ENCODE measurements around the gene TMEM225B.

TMEM225B gene

DNA sequence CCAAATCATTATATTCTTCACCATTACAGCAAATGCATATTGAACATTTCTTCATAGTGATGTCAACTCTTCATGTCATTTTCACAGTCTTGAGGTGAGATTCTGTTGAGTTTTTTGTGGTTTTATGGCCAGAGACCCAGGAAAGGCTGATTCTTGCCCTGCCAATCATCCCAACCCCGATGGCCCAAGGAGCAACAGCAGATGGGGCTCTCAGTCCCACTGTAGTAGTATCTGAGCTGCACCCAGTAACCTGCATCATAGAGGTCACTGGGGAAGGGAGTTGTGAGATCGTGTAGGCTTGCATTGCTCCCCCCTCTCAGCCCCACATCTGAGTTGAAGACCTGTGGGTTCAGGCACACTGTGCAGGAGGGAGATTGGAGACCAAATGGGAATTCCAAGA, 45.4 kb downstream of the TMEM225B start:
- H2AK5ac ChIP-seq (ENCODE audit: low read length) = no peak overlapping the region
- H4K5ac ChIP-seq (ENCODE audit: low read length) = no peak overlapping the region
- no peak overlapping the region for H2BK15ac ChIP-seq (replicated peaks; ENCODE audit: low read depth)
- no peak overlapping the region for H3K4ac ChIP-seq (ENCODE audit: low read depth, low read length)
- WGBS (ENCODE audit: extremely low coverage, insufficient coverage, low lambda C conversion rate) = no CpG with 5 or more reads among the region's 2 CpGs
- no peaks in the 10 kb centered on the region for H3K79me1 ChIP-seq (ENCODE audit: low read length)
- no peak overlapping the region for H4K8ac ChIP-seq (ENCODE audit: low read depth, low read length)
- no peak overlapping the region for H3K56ac ChIP-seq (ENCODE audit: low read length)
- no peak overlapping the region for H3K18ac ChIP-seq (ENCODE audit: low read length)
- H3K4me3 ChIP-seq (ENCODE audit: low read length) = no peak overlapping the region
- DNase-seq = no peak
- no peak overlapping the region for H3K4me2 ChIP-seq (ENCODE audit: low read length)
- H3K27me3 ChIP-seq (ENCODE audit: insufficient read depth, low read length, poor library complexity) = no peaks in the 10 kb centered on the region
- H2BK120ac ChIP-seq (ENCODE audit: low read depth, low read length) = no peak overlapping the region
- H3K36me3 ChIP-seq (ENCODE audit: control insufficient read depth, insufficient read depth, low read length) = no peaks in the 10 kb centered on the region
- no peaks in the 10 kb centered on the region for H3K4me1 ChIP-seq (ENCODE audit: control insufficient read depth, low read depth, low read length)
- H3K23ac ChIP-seq (ENCODE audit: low read length) = no peak overlapping the region
- no peaks in the 10 kb centered on the region for H3K79me2 ChIP-seq (ENCODE audit: control insufficient read depth, insufficient read depth, low read length)
- no peak overlapping the region for H3K27ac ChIP-seq (ENCODE audit: low read depth, low read length)
- no peak overlapping the region for H2BK5ac ChIP-seq (ENCODE audit: low read length)
- H3K9ac ChIP-seq (ENCODE audit: low read length) = no peak overlapping the region

- H2BK15ac ChIP-seq (replicated peaks; ENCODE audit: low read depth) = no peak overlapping the region
- H3K23ac ChIP-seq (ENCODE audit: low read length) = no peak overlapping the region
- no peaks in the 10 kb centered on the region for H3K79me1 ChIP-seq (ENCODE audit: low read length)
Measured at GRCh38 chr7:99644431-99644830, 46.4 kb downstream of the TMEM225B start.

GRCh38 chr7:99645590-99645989, 47.5 kb downstream of the TMEM225B start:
- DNase-seq = no peak
- Histone ChIP-seq H3K18ac (ENCODE audit: low read length) (no peak overlapping the region), H3K27me3 (ENCODE audit: insufficient read depth, low read length, poor library complexity) (no peaks in the 10 kb centered on the region), H2BK120ac (ENCODE audit: low read depth, low read length) (no peak overlapping the region), H3K4me1 (ENCODE audit: control insufficient read depth, low read depth, low read length) (no peaks in the 10 kb centered on the region), H4K5ac (ENCODE audit: low read length) (no peak overlapping the region), H2BK5ac (ENCODE audit: low read length) (no peak overlapping the region), H3K9ac (ENCODE audit: low read length) (no peak overlapping the region), H4K8ac (ENCODE audit: low read depth, low read length) (no peak overlapping the region), H3K4me3 (ENCODE audit: low read length) (no peak overlapping the region), H3K79me2 (ENCODE audit: control insufficient read depth, insufficient read depth, low read length) (no peaks in the 10 kb centered on the region), H3K4ac (ENCODE audit: low read depth, low read length) (no peak overlapping the region), H3K79me1 (ENCODE audit: low read length) (no peaks in the 10 kb centered on the region), H3K56ac (ENCODE audit: low read length) (no peak overlapping the region), H3K4me2 (ENCODE audit: low read length) (no peak overlapping the region), H3K27ac (ENCODE audit: low read depth, low read length) (no peak overlapping the region), H3K36me3 (ENCODE audit: control insufficient read depth, insufficient read depth, low read length) (no peaks in the 10 kb centered on the region), H2AK5ac (ENCODE audit: low read length) (no peak overlapping the region), H3K23ac (ENCODE audit: low read length) (no peak overlapping the region), H2BK15ac (replicated peaks; ENCODE audit: low read depth) (no peak overlapping the region)
- WGBS (ENCODE audit: extremely low coverage, insufficient coverage, low lambda C conversion rate) = no CpG with 5 or more reads among the region's 1 CpG

More at GRCh38 chr7:99644431-99644830, 46.4 kb downstream of the TMEM225B start:
- H3K4me3 ChIP-seq (ENCODE audit: low read length) = no peak overlapping the region
- no peak overlapping the region for H3K4ac ChIP-seq (ENCODE audit: low read depth, low read length)
- no peak overlapping the region for H3K9ac ChIP-seq (ENCODE audit: low read length)
- DNase-seq = no peak
- no peaks in the 10 kb centered on the region for H3K36me3 ChIP-seq (ENCODE audit: control insufficient read depth, insufficient read depth, low read length)
- no peak overlapping the region for H3K18ac ChIP-seq (ENCODE audit: low read length)
- H3K79me2 ChIP-seq (ENCODE audit: control insufficient read depth, insufficient read depth, low read length) = no peaks in the 10 kb centered on the region
- H2BK120ac ChIP-seq (ENCODE audit: low read depth, low read length) = no peak overlapping the region
- H3K4me1 ChIP-seq (ENCODE audit: control insufficient read depth, low read depth, low read length) = no peaks in the 10 kb centered on the region
- H2BK5ac ChIP-seq (ENCODE audit: low read length) = no peak overlapping the region
- no peak overlapping the region for H3K27ac ChIP-seq (ENCODE audit: low read depth, low read length)
- no peak overlapping the region for H4K8ac ChIP-seq (ENCODE audit: low read depth, low read length)
- no CpG with 5 or more reads among the region's 3 CpGs for WGBS (ENCODE audit: extremely low coverage, insufficient coverage, low lambda C conversion rate)
- no peak overlapping the region for H3K56ac ChIP-seq (ENCODE audit: low read length)
- no peak overlapping the region for H2AK5ac ChIP-seq (ENCODE audit: low read length)
- H3K27me3 ChIP-seq (ENCODE audit: insufficient read depth, low read length, poor library complexity) = no peaks in the 10 kb centered on the region
- no peak overlapping the region for H3K4me2 ChIP-seq (ENCODE audit: low read length)
- no peak overlapping the region for H4K5ac ChIP-seq (ENCODE audit: low read length)

GRCh38 chr7:99648843-99649242, 50.8 kb downstream of the TMEM225B start:
- Histone ChIP-seq H3K9ac (ENCODE audit: low read length) (no peak overlapping the region), H3K4me1 (ENCODE audit: control insufficient read depth, low read depth, low read length) (no peaks in the 10 kb centered on the region)

GRCh38 chr7:99651290-99651689, 53.2 kb downstream of the TMEM225B start:
- H2BK15ac ChIP-seq (replicated peaks; ENCODE audit: low read depth) = no peak overlapping the region
- H3K4me1 ChIP-seq (ENCODE audit: control insufficient read depth, low read depth, low read length) = no peaks in the 10 kb centered on the region
- no peaks in the 10 kb centered on the region for H3K79me2 ChIP-seq (ENCODE audit: control insufficient read depth, insufficient read depth, low read length)
- no peak overlapping the region for H2BK120ac ChIP-seq (ENCODE audit: low read depth, low read length)
- H3K27ac ChIP-seq (ENCODE audit: low read depth, low read length) = no peak overlapping the region
- H3K18ac ChIP-seq (ENCODE audit: low read length) = no peak overlapping the region
- H4K8ac ChIP-seq (ENCODE audit: low read depth, low read length) = no peak overlapping the region
- no peak overlapping the region for H4K5ac ChIP-seq (ENCODE audit: low read length)
- no peak overlapping the region for H3K4me3 ChIP-seq (ENCODE audit: low read length)
- no CpG with 5 or more reads among the region's 2 CpGs for WGBS (ENCODE audit: extremely low coverage, insufficient coverage, low lambda C conversion rate)
- no peak for DNase-seq
- no peak overlapping the region for H3K56ac ChIP-seq (ENCODE audit: low read length)
- H3K9ac ChIP-seq (ENCODE audit: low read length) = no peak overlapping the region
- H3K23ac ChIP-seq (ENCODE audit: low read length) = no peak overlapping the region
- H3K27me3 ChIP-seq (ENCODE audit: insufficient read depth, low read length, poor library complexity) = no peaks in the 10 kb centered on the region
- no peak overlapping the region for H2AK5ac ChIP-seq (ENCODE audit: low read length)
- no peaks in the 10 kb centered on the region for H3K79me1 ChIP-seq (ENCODE audit: low read length)
- H3K36me3 ChIP-seq (ENCODE audit: control insufficient read depth, insufficient read depth, low read length) = no peaks in the 10 kb centered on the region
- H3K4me2 ChIP-seq (ENCODE audit: low read length) = no peak overlapping the region
- H3K4ac ChIP-seq (ENCODE audit: low read depth, low read length) = no peak overlapping the region
- H2BK5ac ChIP-seq (ENCODE audit: low read length) = no peak overlapping the region

More at GRCh38 chr7:99648843-99649242, 50.8 kb downstream of the TMEM225B start:
- WGBS (ENCODE audit: extremely low coverage, insufficient coverage, low lambda C conversion rate) = no CpG with 5 or more reads among the region's 2 CpGs
- H3K36me3 ChIP-seq (ENCODE audit: control insufficient read depth, insufficient read depth, low read length) = no peaks in the 10 kb centered on the region
- no peak overlapping the region for H3K4ac ChIP-seq (ENCODE audit: low read depth, low read length)
- H3K79me1 ChIP-seq (ENCODE audit: low read length) = no peaks in the 10 kb centered on the region
- H3K79me2 ChIP-seq (ENCODE audit: control insufficient read depth, insufficient read depth, low read length) = no peaks in the 10 kb centered on the region
- no peak overlapping the region for H3K4me3 ChIP-seq (ENCODE audit: low read length)
- no peak overlapping the region for H3K4me2 ChIP-seq (ENCODE audit: low read length)
- H3K56ac ChIP-seq (ENCODE audit: low read length) = no peak overlapping the region
- no peak overlapping the region for H2BK5ac ChIP-seq (ENCODE audit: low read length)
- H4K5ac ChIP-seq (ENCODE audit: low read length) = no peak overlapping the region
- no peak overlapping the region for H4K8ac ChIP-seq (ENCODE audit: low read depth, low read length)
- H3K27me3 ChIP-seq (ENCODE audit: insufficient read depth, low read length, poor library complexity) = no peaks in the 10 kb centered on the region
- no peak for DNase-seq
- H3K18ac ChIP-seq (ENCODE audit: low read length) = no peak overlapping the region
- H2BK15ac ChIP-seq (replicated peaks; ENCODE audit: low read depth) = no peak overlapping the region
- no peak overlapping the region for H3K27ac ChIP-seq (ENCODE audit: low read depth, low read length)
- no peak overlapping the region for H3K23ac ChIP-seq (ENCODE audit: low read length)
- no peak overlapping the region for H2BK120ac ChIP-seq (ENCODE audit: low read depth, low read length)
- H2AK5ac ChIP-seq (ENCODE audit: low read length) = no peak overlapping the region

GRCh38 chr7:99652671-99653070, 54.6 kb downstream of the TMEM225B start:
- Histone ChIP-seq H3K4me2 (ENCODE audit: low read length) (no peak overlapping the region), H3K27ac (ENCODE audit: low read depth, low read length) (no peak overlapping the region), H3K36me3 (ENCODE audit: control insufficient read depth, insufficient read depth, low read length) (no peaks in the 10 kb centered on the region), H3K4me3 (ENCODE audit: low read length) (no peak overlapping the region), H3K27me3 (ENCODE audit: insufficient read depth, low read length, poor library complexity) (no peaks in the 10 kb centered on the region), H4K5ac (ENCODE audit: low read length) (no peak overlapping the region), H3K4me1 (ENCODE audit: control insufficient read depth, low read depth, low read length) (no peaks in the 10 kb centered on the region), H3K4ac (ENCODE audit: low read depth, low read length) (no peak overlapping the region), H2AK5ac (ENCODE audit: low read length) (no peak overlapping the region), H2BK120ac (ENCODE audit: low read depth, low read length) (no peak overlapping the region), H3K79me2 (ENCODE audit: control insufficient read depth, insufficient read depth, low read length) (no peaks in the 10 kb centered on the region), H3K9ac (ENCODE audit: low read length) (no peak overlapping the region), H2BK5ac (ENCODE audit: low read length) (no peak overlapping the region), H3K23ac (ENCODE audit: low read length) (no peak overlapping the region), H3K79me1 (ENCODE audit: low read length) (no peaks in the 10 kb centered on the region), H3K56ac (ENCODE audit: low read length) (no peak overlapping the region), H3K18ac (ENCODE audit: low read length) (no peak overlapping the region), H4K8ac (ENCODE audit: low read depth, low read length) (no peak overlapping the region), H2BK15ac (replicated peaks; ENCODE audit: low read depth) (no peak overlapping the region)
- WGBS (ENCODE audit: extremely low coverage, insufficient coverage, low lambda C conversion rate) = no CpG with 5 or more reads among the region's 2 CpGs
- no peak for DNase-seq

Measured in mesendoderm (in vitro differentiated cells).